Epithelial cell of esophagus (primary cell): ENCODE measurements around the gene APLNR.

Experiments used
- DNase-seq: peaks from one replicate; pipeline ENCODE4 v3.0.0; 2010; ENCODE audit warnings: low read depth
- H3K4me3 ChIP-seq: 2 replicates; pipeline ENCODE4 v1.5.1; 2011; ENCODE audit warnings: mild to moderate bottlenecking, low read length, control low read depth
- TF ChIP-seq, protein P1 (sequence below): IDR thresholded peaks from 2 replicates; pipeline ENCODE4 v1.5.1; 2011; ENCODE audit warnings: low read depth, mild to moderate bottlenecking, low read length, control low read depth, inconsistent platforms; ENCODE audit not compliant: insufficient read depth; ENCODE audit errors: missing control alignments

The APLNR gene

DNA sequence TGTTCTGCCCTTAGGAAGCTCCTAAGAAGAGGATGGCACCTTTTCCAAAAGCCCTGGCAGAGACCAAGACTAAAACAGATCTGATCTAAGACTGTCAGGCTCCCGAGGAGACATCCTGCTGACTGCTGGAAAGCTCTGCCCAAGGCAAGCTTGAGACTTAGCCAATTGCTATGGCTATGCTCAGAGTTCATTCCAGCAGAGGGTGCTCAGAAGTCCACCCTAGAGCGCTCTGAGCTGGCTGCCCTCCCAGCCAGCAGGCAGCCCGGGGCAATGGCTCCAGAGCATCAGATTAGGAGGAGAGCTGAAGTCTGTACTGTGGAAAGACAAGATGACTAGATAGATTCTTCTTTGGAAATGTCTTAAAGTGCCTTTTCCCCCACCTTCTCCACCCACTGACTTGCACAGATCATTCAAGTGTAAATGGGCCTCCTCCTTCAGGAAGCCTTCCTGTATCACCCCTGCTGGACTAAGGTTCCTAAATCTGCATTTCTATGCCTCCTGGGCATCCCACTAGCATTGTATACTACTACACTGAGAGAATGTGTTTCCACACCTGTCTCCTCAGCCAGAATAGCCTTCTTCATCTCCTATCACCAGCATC is 31.9 kb downstream of the APLNR start:
- DNase-seq: peak; percentile 27
- H3K4me3 ChIP-seq: no peak overlapping the region
- TF ChIP-seq, protein P1, sequence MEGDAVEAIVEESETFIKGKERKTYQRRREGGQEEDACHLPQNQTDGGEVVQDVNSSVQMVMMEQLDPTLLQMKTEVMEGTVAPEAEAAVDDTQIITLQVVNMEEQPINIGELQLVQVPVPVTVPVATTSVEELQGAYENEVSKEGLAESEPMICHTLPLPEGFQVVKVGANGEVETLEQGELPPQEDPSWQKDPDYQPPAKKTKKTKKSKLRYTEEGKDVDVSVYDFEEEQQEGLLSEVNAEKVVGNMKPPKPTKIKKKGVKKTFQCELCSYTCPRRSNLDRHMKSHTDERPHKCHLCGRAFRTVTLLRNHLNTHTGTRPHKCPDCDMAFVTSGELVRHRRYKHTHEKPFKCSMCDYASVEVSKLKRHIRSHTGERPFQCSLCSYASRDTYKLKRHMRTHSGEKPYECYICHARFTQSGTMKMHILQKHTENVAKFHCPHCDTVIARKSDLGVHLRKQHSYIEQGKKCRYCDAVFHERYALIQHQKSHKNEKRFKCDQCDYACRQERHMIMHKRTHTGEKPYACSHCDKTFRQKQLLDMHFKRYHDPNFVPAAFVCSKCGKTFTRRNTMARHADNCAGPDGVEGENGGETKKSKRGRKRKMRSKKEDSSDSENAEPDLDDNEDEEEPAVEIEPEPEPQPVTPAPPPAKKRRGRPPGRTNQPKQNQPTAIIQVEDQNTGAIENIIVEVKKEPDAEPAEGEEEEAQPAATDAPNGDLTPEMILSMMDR: no peak

GRCh38 chr11:57203882-57204480 is 33.1 kb downstream of the APLNR start:
- H3K4me3 ChIP-seq: no peak overlapping the region
- TF ChIP-seq, protein P1: no peak
- DNase-seq: no peak

DNA sequence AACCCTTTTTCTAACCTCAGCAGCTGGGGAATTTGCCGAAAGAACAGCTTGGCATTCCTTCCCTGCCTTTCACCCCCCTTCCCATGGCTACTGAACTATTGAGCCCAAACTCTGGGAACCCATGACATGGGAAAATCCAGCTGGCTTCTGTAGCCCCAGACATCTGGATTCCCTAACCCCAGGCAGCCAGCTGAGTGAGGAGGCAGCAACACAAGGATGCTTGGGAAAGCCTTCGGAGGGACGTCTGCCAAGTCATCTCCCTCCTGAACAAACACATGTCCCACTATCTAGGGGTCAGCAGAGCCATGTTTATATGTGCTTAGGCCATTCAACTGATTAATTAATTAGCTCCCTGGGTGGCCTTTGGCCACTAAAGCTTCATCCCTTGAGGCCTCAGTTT is 33.7 kb downstream of the APLNR start:
- no peak for DNase-seq
- no peak overlapping the region for H3K4me3 ChIP-seq
- TF ChIP-seq, protein P1: no peak

DNA sequence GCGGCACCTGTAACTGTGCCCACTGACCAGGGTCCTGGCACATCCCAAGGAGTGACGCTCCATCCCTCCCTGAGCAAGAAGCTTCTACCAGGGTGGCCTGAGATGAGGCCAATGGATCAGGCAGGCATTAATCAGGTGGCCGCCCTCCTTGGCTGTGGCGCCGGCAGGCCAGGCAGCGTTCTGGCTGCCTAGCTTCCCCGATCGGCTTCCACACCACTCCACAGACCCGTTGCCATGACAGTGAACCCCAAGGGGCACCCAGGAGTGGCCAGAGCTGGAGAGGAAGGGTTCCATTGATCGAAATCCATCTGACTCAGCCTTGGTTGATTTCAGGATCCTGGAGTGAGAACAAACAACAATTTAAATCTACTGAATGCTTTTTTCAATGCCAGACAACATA is 34.8 kb downstream of the APLNR start:
- no peak for DNase-seq
- TF ChIP-seq, protein P1: no peak
- H3K4me3 ChIP-seq: no peak overlapping the region

DNA sequence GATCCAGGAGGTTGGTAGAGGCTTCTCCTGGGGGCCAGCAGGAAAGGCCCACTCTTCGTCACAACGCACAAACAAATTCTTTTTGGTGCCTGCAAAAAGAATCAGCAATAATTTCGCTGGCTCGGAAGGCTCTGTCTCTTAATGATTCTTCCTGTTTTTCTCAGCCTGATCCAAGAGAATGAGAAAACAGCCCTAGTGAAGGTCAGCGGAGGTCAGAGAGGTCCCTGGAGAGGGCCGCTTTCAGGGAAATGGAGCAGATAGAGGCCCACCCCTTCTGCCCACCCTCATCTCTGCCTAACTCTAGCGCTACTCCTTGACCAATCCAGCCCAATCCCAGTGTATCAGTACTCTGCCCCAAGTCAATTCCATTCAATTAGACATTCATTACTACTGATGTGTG is 36.1 kb downstream of the APLNR start:
- no peak for DNase-seq

GRCh38 chr11:57199330-57199729 is 37.7 kb downstream of the APLNR start:
- TF ChIP-seq, protein P1: no peak
- DNase-seq: no peak
- no peak overlapping the region for H3K4me3 ChIP-seq

More for the DNA sequence above, 36.1 kb downstream of the APLNR start:
- H3K4me3 ChIP-seq: no peak overlapping the region
- TF ChIP-seq, protein P1: no peak

- H3K4me3 ChIP-seq: no peak overlapping the region
- no peak for DNase-seq
- TF ChIP-seq, protein P1: no peak
Measured at GRCh38 chr11:57197762-57198161, 39.3 kb downstream of the APLNR start.
